Activated CD8-positive, alpha-beta T cell treated with anti-CD3 and anti-CD28 coated beads for 36 hours (primary cell): ENCODE measurements around the gene VSTM4. TPM values are rescaled to one million over a fixed set of nuclear protein-coding genes. Genes with fewer than 3 reads are reported as not detected.

Experiments used
- ATAC-seq: fragments of 200-7000 bp; cut with Tn5 transposase; one replicate; pipeline ENCODE4 v1.10.0; 2021; ENCODE audit warnings: mild to moderate bottlenecking, moderate library complexity
- CTCF ChIA-PET: fragments of 350-600 bp; sonication (Branson Sonifier 250); formaldehyde crosslinking; loops from one replicate; lab custom pipeline; 2021; ENCODE audit warnings: antibody characterized with exemption; lab: Charles Lee
- POLR2A ChIA-PET: fragments of 350-600 bp; sonication (Branson Sonifier 250); formaldehyde crosslinking; loops from one replicate; lab custom pipeline; 2021; ENCODE audit warnings: antibody characterized with exemption; lab: Charles Lee
- DNase-seq: peaks from one replicate; pipeline ENCODE4 v3.0.0-alpha.2; 2020
- H3K27ac Mint-ChIP-seq: one replicate; pipeline ENCODE4 v1.8.0; 2021; ENCODE audit warnings: mild to moderate bottlenecking, mixed read lengths
- H3K27me3 Mint-ChIP-seq: one replicate; pipeline ENCODE4 v1.8.0; 2021; ENCODE audit warnings: mixed read lengths
- H3K36me3 Mint-ChIP-seq: one replicate; pipeline ENCODE4 v1.8.0; 2021; ENCODE audit warnings: low read depth, mixed read lengths
- H3K4me1 Mint-ChIP-seq: one replicate; pipeline ENCODE4 v1.8.0; 2021; ENCODE audit warnings: low read depth, mixed read lengths
- H3K4me3 Mint-ChIP-seq: one replicate; pipeline ENCODE4 v1.8.0; 2021; ENCODE audit warnings: mild to moderate bottlenecking, moderate library complexity, mixed read lengths
- H3K9me3 Mint-ChIP-seq: one replicate; pipeline ENCODE4 v1.8.0; 2021; ENCODE audit warnings: mixed read lengths
- CTCF ChIP-seq: fragments of 200-600 bp; IDR thresholded peaks from one replicate; pipeline ENCODE4 v1.8.0; 2022; ENCODE audit warnings: antibody characterized with exemption, mild to moderate bottlenecking
- intact Hi-C: fragments of 100-400 bp; cut with micrococcal nuclease; formaldehyde crosslinking; loops from one replicate; pipeline ENCODE4 v1.10.0; 2022
- total RNA-seq, 2 experiments: library from RNA; stranded (reverse); gene quantifications; one replicate each; pipeline ENCODE4 v1.2.3, GENCODE V29; 2021

VSTM4 gene
- total RNA-seq, 2 experiments from 2014 or later: 0.04 to 0.09 TPM

- intact Hi-C loops: no loop called here
- H3K4me3 Mint-ChIP-seq: no peak overlapping the region
- H3K27ac Mint-ChIP-seq: no peak overlapping the region
- peaks cover 3% of the 10 kb centered on the region for H3K27me3 Mint-ChIP-seq
- DNase-seq: no peak
- ChIA-PET POLR2A (no interaction called here), CTCF (no interaction called here)
- no peaks in the 10 kb centered on the region for H3K36me3 Mint-ChIP-seq
- H3K4me1 Mint-ChIP-seq: no peaks in the 10 kb centered on the region
- no peak for ATAC-seq
- no peak for TF ChIP-seq CTCF
- no peaks in the 10 kb centered on the region for H3K9me3 Mint-ChIP-seq
Observed at GRCh38 chr10:49010865-49011264, 104.5 kb downstream of the VSTM4 start.

DNA sequence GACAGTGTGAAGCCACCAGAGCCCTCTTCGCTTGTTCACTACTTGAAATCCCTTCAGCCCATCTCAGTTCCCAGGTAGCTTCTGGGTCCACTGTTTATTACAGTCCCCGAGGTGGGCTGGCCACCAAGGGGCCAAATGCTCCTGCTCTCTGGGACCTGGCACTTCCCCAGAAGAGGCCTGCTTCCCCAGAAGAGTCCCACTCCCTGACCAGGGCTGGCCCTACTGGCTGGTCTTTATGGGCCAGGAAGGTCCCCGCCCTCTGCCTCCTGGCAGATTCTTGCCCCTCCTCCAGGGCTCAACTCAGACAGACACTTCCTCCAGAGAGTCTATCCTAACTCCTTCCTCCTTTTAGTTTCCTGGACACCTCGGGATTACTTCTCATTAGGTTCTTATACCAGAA lies 105.0 kb downstream of the VSTM4 start:
- H3K4me1 Mint-ChIP-seq: no peaks in the 10 kb centered on the region
- no peak for TF ChIP-seq CTCF
- no peak overlapping the region for H3K27ac Mint-ChIP-seq
- DNase-seq (no peak), ATAC-seq (no peak)
- no peaks in the 10 kb centered on the region for H3K9me3 Mint-ChIP-seq
- ChIA-PET POLR2A (no interaction called here), CTCF (no interaction called here)
- intact Hi-C loops: no loop called here
- no peaks in the 10 kb centered on the region for H3K36me3 Mint-ChIP-seq
- H3K4me3 Mint-ChIP-seq: no peak overlapping the region
- H3K27me3 Mint-ChIP-seq: peaks cover 3% of the 10 kb centered on the region

DNA sequence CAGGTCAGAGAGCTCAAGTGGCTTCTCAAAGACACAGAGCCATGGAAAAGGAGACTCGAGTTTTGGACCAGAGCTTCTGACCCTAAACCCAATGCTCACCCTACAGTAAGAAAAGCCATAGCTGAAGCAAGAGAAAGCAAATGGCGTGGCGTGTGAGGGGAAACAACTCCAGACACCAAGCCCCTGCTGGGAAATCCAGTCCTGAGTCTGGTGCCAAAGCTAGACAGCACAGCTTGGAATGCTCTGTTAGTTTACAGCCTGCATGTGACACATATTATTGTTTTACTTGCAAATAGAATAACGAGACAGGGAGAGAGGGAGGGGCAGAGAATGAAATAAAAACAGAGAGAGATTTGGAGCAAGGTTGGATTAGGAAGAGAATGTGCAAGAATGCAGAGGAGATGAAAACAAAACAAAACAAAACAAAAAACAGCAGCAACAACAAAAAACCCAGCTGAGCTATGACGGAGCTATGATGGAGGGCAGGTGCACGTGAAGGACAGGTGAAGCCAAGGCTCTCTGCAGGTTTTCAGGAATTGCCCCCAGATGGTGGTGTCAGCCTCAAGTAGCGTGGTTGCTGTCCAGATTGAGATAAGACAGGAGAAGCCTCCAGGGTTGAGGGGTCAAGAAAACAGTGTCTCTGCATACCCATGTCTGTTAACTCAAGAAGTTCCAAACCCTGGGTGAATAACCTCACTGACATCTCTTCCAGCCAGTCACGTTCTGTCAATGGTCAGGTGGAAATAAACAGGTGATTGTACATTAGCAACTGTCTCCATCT lies 105.9 kb downstream of the VSTM4 start:
- Mint-ChIP-seq H3K4me1 (no peaks in the 10 kb centered on the region), H3K27ac (no peak overlapping the region), H3K4me3 (no peak overlapping the region), H3K36me3 (no peaks in the 10 kb centered on the region), H3K27me3 (no peaks in the 10 kb centered on the region), H3K9me3 (no peaks in the 10 kb centered on the region)
- ATAC-seq (no peak), DNase-seq (no peak)
- intact Hi-C loops: no loop called here
- ChIA-PET POLR2A (no interaction called here), CTCF (interaction anchor here (1.5 kb wide), 1 partner anchor 27 kb away, joined by 5 read pairs; no protein-coding TSS in a partner anchor)
- TF ChIP-seq CTCF: no peak

- H3K27me3 Mint-ChIP-seq: no peaks in the 10 kb centered on the region
- no peak for ATAC-seq
- no peak overlapping the region for H3K27ac Mint-ChIP-seq
- no peaks in the 10 kb centered on the region for H3K36me3 Mint-ChIP-seq
- intact Hi-C loops: no loop called here
- H3K9me3 Mint-ChIP-seq: no peaks in the 10 kb centered on the region
- ChIA-PET POLR2A (no interaction called here), CTCF (interaction anchor here (1.5 kb wide), 1 partner anchor 27 kb away, joined by 5 read pairs; no protein-coding TSS in a partner anchor)
- H3K4me3 Mint-ChIP-seq: no peak overlapping the region
- H3K4me1 Mint-ChIP-seq: no peaks in the 10 kb centered on the region
- no peak for TF ChIP-seq CTCF
- DNase-seq: no peak
Observed at GRCh38 chr10:49008505-49009198, 106.7 kb downstream of the VSTM4 start.

GRCh38 chr10:49008091-49008490 lies 107.2 kb downstream of the VSTM4 start:
- POLR2A ChIA-PET: no interaction called here
- H3K9me3 Mint-ChIP-seq: no peaks in the 10 kb centered on the region
- CTCF ChIA-PET: interaction anchor here (1.5 kb wide), 1 partner anchor 26 kb away, joined by 5 read pairs; no protein-coding TSS in a partner anchor
- TF ChIP-seq CTCF: no peak
- no peaks in the 10 kb centered on the region for H3K36me3 Mint-ChIP-seq
- H3K4me3 Mint-ChIP-seq: no peak overlapping the region
- no peak for DNase-seq
- intact Hi-C loops: no loop called here
- H3K27me3 Mint-ChIP-seq: no peaks in the 10 kb centered on the region
- no peaks in the 10 kb centered on the region for H3K4me1 Mint-ChIP-seq
- no peak overlapping the region for H3K27ac Mint-ChIP-seq
- ATAC-seq: no peak
